ENCODE measurements around the gene NCAM2. TPM values are rescaled to one million over a fixed set of nuclear protein-coding genes. Genes with fewer than 3 reads are reported as not detected.

NCAM2 gene
- total and polyA plus RNA-seq, 2 experiments from 2014 or later: 0.36 to 0.83 TPM

- no peaks in the 10 kb centered on the region for H3K9me3 Mint-ChIP-seq
- ATAC-seq (no peak), DNase-seq (ENCODE audit: low spot score) (no peak)
Measured at GRCh38 chr21:21195417-21195943, 197.3 kb downstream of the NCAM2 start.

More at GRCh38 chr21:21195417-21195943, 197.3 kb downstream of the NCAM2 start:
- no peaks in the 10 kb centered on the region for H4K20me1 ChIP-seq (replicated peaks; ENCODE audit: insufficient read depth)
- Mint-ChIP-seq H3K4me1 (no peaks in the 10 kb centered on the region), H3K36me3 (ENCODE audit: low read depth) (no peaks in the 10 kb centered on the region), H3K27me3 (ENCODE audit: insufficient read depth, low read depth, poor library complexity) (no peaks in the 10 kb centered on the region), H3K27ac (no peak overlapping the region), H3K4me3 (no peak overlapping the region)
- no peaks in the 10 kb centered on the region for H3F3A ChIP-seq (replicated peaks; ENCODE audit: low read depth)
- no peaks in the 10 kb centered on the region for H3K27me3 ChIP-seq (ENCODE audit: insufficient read depth)
- H3K4me2 ChIP-seq: no peak overlapping the region
- H3K27ac ChIP-seq (ENCODE audit: low read depth): no peak overlapping the region
- no peak overlapping the region for H2AFZ ChIP-seq
- no peaks in the 10 kb centered on the region for H3K4me1 ChIP-seq (ENCODE audit: insufficient read depth)
- H3K79me2 ChIP-seq (replicated peaks; ENCODE audit: insufficient read depth): no peaks in the 10 kb centered on the region
- no peaks in the 10 kb centered on the region for H3K9me2 ChIP-seq (ENCODE audit: insufficient read depth)
- no peak overlapping the region for H3K4me3 ChIP-seq
- H3K36me3 ChIP-seq (ENCODE audit: insufficient read depth): no peaks in the 10 kb centered on the region
- TF ChIP-seq CTCF (conservative IDR thresholded peaks at IDR 0.05; ENCODE audit: low read depth in 2 of 2): no peak
- TF ChIP-seq ETS1 (IDR thresholded peaks at IDR 0.05): no peak
- no peak for TF ChIP-seq STAT1 (IDR thresholded peaks at IDR 0.05; ENCODE audit: unreplicated experiment)
- TF ChIP-seq ZNF331 (CRISPR knock-in tag; IDR thresholded peaks at IDR 0.05; ENCODE audit: low read depth): no peak
- TF ChIP-seq REST (IDR thresholded peaks at IDR 0.05; ENCODE audit: unreplicated experiment): no peak
- TF ChIP-seq, protein P1, sequence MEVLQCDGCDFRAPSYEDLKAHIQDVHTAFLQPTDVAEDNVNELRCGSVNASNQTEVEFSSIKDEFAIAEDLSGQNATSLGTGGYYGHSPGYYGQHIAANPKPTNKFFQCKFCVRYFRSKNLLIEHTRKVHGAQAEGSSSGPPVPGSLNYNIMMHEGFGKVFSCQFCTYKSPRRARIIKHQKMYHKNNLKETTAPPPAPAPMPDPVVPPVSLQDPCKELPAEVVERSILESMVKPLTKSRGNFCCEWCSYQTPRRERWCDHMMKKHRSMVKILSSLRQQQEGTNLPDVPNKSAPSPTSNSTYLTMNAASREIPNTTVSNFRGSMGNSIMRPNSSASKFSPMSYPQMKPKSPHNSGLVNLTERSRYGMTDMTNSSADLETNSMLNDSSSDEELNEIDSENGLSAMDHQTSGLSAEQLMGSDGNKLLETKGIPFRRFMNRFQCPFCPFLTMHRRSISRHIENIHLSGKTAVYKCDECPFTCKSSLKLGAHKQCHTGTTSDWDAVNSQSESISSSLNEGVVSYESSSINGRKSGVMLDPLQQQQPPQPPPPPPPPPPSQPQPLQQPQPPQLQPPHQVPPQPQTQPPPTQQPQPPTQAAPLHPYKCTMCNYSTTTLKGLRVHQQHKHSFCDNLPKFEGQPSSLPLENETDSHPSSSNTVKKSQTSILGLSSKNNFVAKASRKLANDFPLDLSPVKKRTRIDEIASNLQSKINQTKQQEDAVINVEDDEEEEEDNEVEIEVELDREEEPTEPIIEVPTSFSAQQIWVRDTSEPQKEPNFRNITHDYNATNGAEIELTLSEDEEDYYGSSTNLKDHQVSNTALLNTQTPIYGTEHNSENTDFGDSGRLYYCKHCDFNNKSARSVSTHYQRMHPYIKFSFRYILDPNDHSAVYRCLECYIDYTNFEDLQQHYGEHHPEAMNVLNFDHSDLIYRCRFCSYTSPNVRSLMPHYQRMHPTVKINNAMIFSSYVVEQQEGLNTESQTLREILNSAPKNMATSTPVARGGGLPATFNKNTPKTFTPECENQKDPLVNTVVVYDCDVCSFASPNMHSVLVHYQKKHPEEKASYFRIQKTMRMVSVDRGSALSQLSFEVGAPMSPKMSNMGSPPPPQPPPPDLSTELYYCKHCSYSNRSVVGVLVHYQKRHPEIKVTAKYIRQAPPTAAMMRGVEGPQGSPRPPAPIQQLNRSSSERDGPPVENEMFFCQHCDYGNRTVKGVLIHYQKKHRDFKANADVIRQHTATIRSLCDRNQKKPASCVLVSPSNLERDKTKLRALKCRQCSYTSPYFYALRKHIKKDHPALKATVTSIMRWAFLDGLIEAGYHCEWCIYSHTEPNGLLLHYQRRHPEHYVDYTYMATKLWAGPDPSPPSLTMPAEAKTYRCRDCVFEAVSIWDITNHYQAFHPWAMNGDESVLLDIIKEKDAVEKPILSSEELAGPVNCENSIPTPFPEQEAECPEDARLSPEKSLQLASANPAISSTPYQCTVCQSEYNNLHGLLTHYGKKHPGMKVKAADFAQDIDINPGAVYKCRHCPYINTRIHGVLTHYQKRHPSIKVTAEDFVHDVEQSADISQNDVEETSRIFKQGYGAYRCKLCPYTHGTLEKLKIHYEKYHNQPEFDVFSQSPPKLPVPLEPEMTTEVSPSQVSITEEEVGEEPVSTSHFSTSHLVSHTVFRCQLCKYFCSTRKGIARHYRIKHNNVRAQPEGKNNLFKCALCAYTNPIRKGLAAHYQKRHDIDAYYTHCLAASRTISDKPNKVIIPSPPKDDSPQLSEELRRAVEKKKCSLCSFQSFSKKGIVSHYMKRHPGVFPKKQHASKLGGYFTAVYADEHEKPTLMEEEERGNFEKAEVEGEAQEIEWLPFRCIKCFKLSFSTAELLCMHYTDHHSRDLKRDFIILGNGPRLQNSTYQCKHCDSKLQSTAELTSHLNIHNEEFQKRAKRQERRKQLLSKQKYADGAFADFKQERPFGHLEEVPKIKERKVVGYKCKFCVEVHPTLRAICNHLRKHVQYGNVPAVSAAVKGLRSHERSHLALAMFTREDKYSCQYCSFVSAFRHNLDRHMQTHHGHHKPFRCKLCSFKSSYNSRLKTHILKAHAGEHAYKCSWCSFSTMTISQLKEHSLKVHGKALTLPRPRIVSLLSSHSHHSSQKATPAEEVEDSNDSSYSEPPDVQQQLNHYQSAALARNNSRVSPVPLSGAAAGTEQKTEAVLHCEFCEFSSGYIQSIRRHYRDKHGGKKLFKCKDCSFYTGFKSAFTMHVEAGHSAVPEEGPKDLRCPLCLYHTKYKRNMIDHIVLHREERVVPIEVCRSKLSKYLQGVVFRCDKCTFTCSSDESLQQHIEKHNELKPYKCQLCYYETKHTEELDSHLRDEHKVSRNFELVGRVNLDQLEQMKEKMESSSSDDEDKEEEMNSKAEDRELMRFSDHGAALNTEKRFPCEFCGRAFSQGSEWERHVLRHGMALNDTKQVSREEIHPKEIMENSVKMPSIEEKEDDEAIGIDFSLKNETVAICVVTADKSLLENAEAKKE (CRISPR knock-in tag; IDR thresholded peaks at IDR 0.05): no peak

Data from GM23338 (cell line).